Neural cell (in vitro differentiated cells): Measurements from ENCODE around the gene EIF3I. TPM values are rescaled to one million over a fixed set of nuclear protein-coding genes. Genes with fewer than 3 reads are reported as not detected.

Experiments
- H2AFZ ChIP-seq: fragments of 200-600, 300-800 bp; sonication (generic), shearing (Covaris generic); 2 replicates; pipeline ENCODE4 v1.6.0; 2014; ENCODE audit warnings: low read depth, mild to moderate bottlenecking, antibody characterized with exemption, low read length, moderate library complexity
- H3F3A ChIP-seq: fragments of 200-600 bp; shearing (Covaris generic); 2 replicates; pipeline ENCODE4 v1.6.1; 2016; ENCODE audit warnings: mild to moderate bottlenecking, moderate library complexity, mixed read lengths, antibody characterized with exemption, low read length; ENCODE audit not compliant: insufficient read depth, poor library complexity, severe bottlenecking
- H3K27ac ChIP-seq: fragments of 200-600, 300-800 bp; sonication (generic), shearing (Covaris generic); 2 replicates; pipeline ENCODE4 v1.5.1; 2014; ENCODE audit warnings: mild to moderate bottlenecking, low read length, moderate library complexity
- H3K27me3 ChIP-seq: fragments of 300-800, 200-600 bp; sonication (generic), shearing (Covaris generic); 2 replicates; pipeline ENCODE4 v1.6.0; 2014; ENCODE audit warnings: mild to moderate bottlenecking, low read depth, low read length, moderate library complexity; ENCODE audit not compliant: insufficient read depth
- H3K36me3 ChIP-seq: fragments of 300-800, 200-600 bp; sonication (generic), shearing (Covaris generic); 2 replicates; pipeline ENCODE4 v1.5.1; 2014; ENCODE audit warnings: mild to moderate bottlenecking, antibody characterized with exemption, low read length, moderate library complexity; ENCODE audit not compliant: insufficient read depth
- H3K4me2 ChIP-seq: fragments of 300-800, 200-600 bp; sonication (generic), shearing (Covaris generic); 2 replicates; pipeline ENCODE4 v1.6.0; 2014; ENCODE audit warnings: mild to moderate bottlenecking, low read length
- H3K4me3 ChIP-seq: fragments of 300-800, 200-600 bp; sonication (generic), shearing (Covaris generic); 2 replicates; pipeline ENCODE4 v1.5.1; 2014; ENCODE audit warnings: mild to moderate bottlenecking, low read length, moderate library complexity
- H3K79me2 ChIP-seq: fragments of 200-600 bp; shearing (Covaris generic); replicated peaks from 2 replicates; pipeline ENCODE4 v1.6.0; 2014; ENCODE audit warnings: mild to moderate bottlenecking, low read length, moderate library complexity; ENCODE audit not compliant: insufficient read depth
- H3K9ac ChIP-seq: fragments of 300-800, 200-600 bp; sonication (generic), shearing (Covaris generic); 2 replicates; pipeline ENCODE4 v1.6.1; 2016; ENCODE audit warnings: mild to moderate bottlenecking, low read length, mixed read lengths
- H3K9me2 ChIP-seq: fragments of 200-600 bp; shearing (Covaris generic); 2 replicates; pipeline ENCODE4 v1.6.1; 2016; ENCODE audit warnings: mild to moderate bottlenecking, low read length, mixed read lengths; ENCODE audit not compliant: insufficient read depth
- H3K9me3 ChIP-seq: fragments of 200-600, 300-800 bp; sonication (generic), shearing (Covaris generic); 2 replicates; pipeline ENCODE4 v1.6.1; 2016; ENCODE audit warnings: mild to moderate bottlenecking, mixed run types, low read length, moderate library complexity, mixed read lengths
- H4K20me1 ChIP-seq: fragments of 200-600 bp; shearing (Covaris generic); 2 replicates; pipeline ENCODE4 v1.6.1; 2016; ENCODE audit warnings: mild to moderate bottlenecking, mixed run types; ENCODE audit not compliant: insufficient read depth
- EP300 ChIP-seq: fragments of 450-650 bp; conservative IDR thresholded peaks from 2 replicates; pipeline ENCODE4 v1.6.1; 2014; ENCODE audit warnings: antibody characterized with exemption, mild to moderate bottlenecking, moderate library complexity; ENCODE audit not compliant: poor library complexity, severe bottlenecking
- EZH2 ChIP-seq: fragments of 200-600, 300-800 bp; shearing (Covaris generic), sonication (generic); IDR thresholded peaks from 2 replicates; pipeline ENCODE4 v1.6.1; 2014; ENCODE audit warnings: antibody characterized with exemption, low read length, borderline replicate concordance, mild to moderate bottlenecking; ENCODE audit not compliant: insufficient read depth, poor library complexity, severe bottlenecking
- MXI1 ChIP-seq: fragments of 450-650 bp; conservative IDR thresholded peaks from 2 replicates; pipeline ENCODE4 v1.6.1; 2014; ENCODE audit warnings: antibody characterized with exemption, mild to moderate bottlenecking; ENCODE audit not compliant: poor library complexity, severe bottlenecking
- POLR2AphosphoS5 ChIP-seq: IDR thresholded peaks from 2 replicates; pipeline ENCODE4 v1.6.1; 2012
- RAD21 ChIP-seq: fragments of 450-650 bp; conservative IDR thresholded peaks from 2 replicates; pipeline ENCODE4 v1.6.1; 2014; ENCODE audit warnings: antibody characterized with exemption, mild to moderate bottlenecking, moderate library complexity
- SMC3 ChIP-seq: fragments of 450-650 bp; conservative IDR thresholded peaks from 2 replicates; pipeline ENCODE4 v1.6.1; 2014; ENCODE audit warnings: antibody characterized with exemption, mild to moderate bottlenecking, moderate library complexity; ENCODE audit not compliant: poor library complexity
- TAF1 ChIP-seq: IDR thresholded peaks from 2 replicates; pipeline ENCODE4 v1.6.1; 2012; ENCODE audit warnings: low read depth
- polyA plus RNA-seq: library from polyadenylated mRNA; depleted of rRNA; stranded (reverse); fragments of >200 nt; gene quantifications from 2 replicates; pipeline ENCODE4 v1.2.3, GENCODE V29; 2014
- TF ChIP-seq, protein P1 (sequence below): IDR thresholded peaks from 2 replicates; pipeline ENCODE4 v1.6.1; 2012; ENCODE audit warnings: borderline replicate concordance
- TF ChIP-seq, protein P2 (sequence below): fragments of 450-650 bp; IDR thresholded peaks from 2 replicates; pipeline ENCODE4 v1.5.1; 2014; ENCODE audit warnings: antibody characterized with exemption, mild to moderate bottlenecking, moderate library complexity; ENCODE audit not compliant: poor library complexity, severe bottlenecking

Gene EIF3I
- polyA plus RNA-seq, 1 donor from 2014 or later = 158 TPM

DNA sequence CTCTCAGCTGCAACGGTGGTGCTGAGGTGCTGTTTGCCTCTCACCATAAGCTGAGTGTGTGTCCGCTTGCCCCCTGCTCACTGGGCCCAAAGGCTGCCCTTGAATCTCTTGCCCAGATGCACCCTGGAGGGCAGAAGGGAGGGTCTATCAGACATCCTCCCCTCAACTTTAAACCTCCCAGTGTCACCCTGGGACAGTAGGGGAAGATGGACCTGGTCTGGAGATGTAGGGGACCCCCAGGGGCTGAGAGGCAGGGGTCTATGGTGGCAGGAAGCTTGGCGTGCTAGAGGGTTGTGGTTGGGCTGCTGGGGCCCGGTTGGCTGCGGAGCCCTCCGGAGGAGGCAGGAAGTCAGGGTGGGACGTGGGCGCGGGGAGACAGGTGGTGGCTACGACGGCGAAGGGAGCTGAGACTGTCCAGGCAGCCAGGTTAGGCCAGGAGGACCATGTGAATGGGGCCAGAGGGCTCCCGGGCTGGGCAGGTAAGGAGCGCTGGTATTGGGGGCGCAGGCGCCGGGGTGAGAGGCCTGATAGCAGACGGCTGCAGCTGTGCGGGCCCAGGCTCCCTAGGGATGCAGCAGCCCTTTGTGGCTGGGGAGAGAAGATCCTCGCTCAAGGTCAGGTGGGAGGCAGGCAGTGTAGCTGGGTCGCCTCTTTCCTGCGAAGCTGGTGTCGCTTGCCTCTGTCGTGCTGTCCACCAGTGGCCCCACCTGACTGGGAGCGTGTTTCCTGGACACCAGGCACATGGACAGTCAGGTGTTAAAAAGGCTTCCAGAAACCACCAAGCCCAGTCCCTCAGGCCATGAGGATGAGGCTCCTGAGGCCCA lies 28.9 kb downstream of the EIF3I start, which contains the start of gene LCK:
Gene LCK, plus strand, starts transcription at position 373 of the 824 bp plus-strand sequence. CDS start 23,065 bp downstream, outside the sequence.
- Histone ChIP-seq H3K27me3 (no peaks in the 10 kb centered on the region), H4K20me1 (no peaks in the 10 kb centered on the region), H3K27ac (no peak within 1 kb of the TSS), H3K9me3 (no peaks in the 10 kb centered on the region), H3F3A (no peaks in the 10 kb centered on the region), H3K4me2 (no peak within 1 kb of the TSS), H3K79me2 (no peaks in the 10 kb centered on the region), H3K9me2 (no peaks in the 10 kb centered on the region), H2AFZ (no peak within 1 kb of the TSS), H3K36me3 (no peaks in the 10 kb centered on the region), H3K4me3 (no peak within 1 kb of the TSS), H3K9ac (no peak within 1 kb of the TSS)
- TF ChIP-seq POLR2AphosphoS5 = no peak
- TF ChIP-seq MXI1 = no peak
- TF ChIP-seq, protein P1, sequence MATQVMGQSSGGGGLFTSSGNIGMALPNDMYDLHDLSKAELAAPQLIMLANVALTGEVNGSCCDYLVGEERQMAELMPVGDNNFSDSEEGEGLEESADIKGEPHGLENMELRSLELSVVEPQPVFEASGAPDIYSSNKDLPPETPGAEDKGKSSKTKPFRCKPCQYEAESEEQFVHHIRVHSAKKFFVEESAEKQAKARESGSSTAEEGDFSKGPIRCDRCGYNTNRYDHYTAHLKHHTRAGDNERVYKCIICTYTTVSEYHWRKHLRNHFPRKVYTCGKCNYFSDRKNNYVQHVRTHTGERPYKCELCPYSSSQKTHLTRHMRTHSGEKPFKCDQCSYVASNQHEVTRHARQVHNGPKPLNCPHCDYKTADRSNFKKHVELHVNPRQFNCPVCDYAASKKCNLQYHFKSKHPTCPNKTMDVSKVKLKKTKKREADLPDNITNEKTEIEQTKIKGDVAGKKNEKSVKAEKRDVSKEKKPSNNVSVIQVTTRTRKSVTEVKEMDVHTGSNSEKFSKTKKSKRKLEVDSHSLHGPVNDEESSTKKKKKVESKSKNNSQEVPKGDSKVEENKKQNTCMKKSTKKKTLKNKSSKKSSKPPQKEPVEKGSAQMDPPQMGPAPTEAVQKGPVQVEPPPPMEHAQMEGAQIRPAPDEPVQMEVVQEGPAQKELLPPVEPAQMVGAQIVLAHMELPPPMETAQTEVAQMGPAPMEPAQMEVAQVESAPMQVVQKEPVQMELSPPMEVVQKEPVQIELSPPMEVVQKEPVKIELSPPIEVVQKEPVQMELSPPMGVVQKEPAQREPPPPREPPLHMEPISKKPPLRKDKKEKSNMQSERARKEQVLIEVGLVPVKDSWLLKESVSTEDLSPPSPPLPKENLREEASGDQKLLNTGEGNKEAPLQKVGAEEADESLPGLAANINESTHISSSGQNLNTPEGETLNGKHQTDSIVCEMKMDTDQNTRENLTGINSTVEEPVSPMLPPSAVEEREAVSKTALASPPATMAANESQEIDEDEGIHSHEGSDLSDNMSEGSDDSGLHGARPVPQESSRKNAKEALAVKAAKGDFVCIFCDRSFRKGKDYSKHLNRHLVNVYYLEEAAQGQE = no peak
- no peak for TF ChIP-seq TAF1
- no peak for TF ChIP-seq EP300
- TF ChIP-seq SMC3 = no peak
- TF ChIP-seq RAD21 = no peak
- TF ChIP-seq EZH2 = no peak
- TF ChIP-seq, protein P2, sequence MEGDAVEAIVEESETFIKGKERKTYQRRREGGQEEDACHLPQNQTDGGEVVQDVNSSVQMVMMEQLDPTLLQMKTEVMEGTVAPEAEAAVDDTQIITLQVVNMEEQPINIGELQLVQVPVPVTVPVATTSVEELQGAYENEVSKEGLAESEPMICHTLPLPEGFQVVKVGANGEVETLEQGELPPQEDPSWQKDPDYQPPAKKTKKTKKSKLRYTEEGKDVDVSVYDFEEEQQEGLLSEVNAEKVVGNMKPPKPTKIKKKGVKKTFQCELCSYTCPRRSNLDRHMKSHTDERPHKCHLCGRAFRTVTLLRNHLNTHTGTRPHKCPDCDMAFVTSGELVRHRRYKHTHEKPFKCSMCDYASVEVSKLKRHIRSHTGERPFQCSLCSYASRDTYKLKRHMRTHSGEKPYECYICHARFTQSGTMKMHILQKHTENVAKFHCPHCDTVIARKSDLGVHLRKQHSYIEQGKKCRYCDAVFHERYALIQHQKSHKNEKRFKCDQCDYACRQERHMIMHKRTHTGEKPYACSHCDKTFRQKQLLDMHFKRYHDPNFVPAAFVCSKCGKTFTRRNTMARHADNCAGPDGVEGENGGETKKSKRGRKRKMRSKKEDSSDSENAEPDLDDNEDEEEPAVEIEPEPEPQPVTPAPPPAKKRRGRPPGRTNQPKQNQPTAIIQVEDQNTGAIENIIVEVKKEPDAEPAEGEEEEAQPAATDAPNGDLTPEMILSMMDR = no peak

DNA sequence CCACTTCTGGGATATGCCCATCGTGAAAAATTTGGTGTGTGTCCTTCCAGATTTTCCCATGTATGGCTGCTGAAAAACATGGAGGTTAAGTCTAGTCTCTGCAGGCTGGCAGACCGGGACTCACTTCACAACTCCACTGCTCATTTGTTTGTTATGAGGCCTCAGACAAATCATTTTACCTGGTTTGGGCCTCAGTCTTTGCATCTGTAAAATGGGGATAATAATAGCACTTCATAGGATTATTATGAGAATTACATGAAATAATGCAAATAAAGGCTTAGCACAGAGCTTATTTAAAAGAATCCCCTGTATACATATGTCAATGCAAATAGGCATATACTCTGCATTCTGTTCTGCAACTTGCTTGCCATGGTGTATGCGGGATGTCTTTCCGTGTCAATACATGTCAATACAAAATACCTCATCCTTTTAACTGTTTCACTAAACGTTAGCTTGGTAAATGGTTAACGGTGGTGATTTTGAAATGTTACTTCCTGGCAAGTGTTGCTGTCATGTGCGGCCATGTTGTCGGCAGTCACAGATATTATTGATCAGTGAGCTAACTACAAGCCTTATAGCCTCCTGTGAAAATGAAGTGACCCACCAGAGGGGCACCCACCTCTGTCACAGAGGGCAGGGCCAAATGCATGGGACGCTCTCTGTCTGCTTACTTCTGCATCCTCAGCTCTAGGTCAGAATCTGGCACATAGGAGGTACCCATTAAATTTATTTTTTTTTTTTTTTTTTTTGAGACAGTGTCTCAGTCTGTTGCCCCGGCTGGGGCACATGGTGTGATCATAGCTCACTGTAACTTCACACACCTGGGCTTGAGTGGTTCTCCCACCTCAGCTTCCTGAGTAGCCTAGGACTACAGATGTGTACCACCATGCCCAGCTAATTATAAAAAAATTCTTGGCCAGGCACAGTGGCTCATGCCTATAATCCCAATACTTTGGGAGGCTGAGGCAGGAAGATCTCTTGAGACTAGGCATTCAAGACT lies 33.2 kb downstream of the EIF3I start:
- H3K9me2 ChIP-seq = no peaks in the 10 kb centered on the region

More for the DNA sequence above, 33.2 kb downstream of the EIF3I start:
- Histone ChIP-seq H3K27me3 (no peaks in the 10 kb centered on the region), H3F3A (no peaks in the 10 kb centered on the region), H4K20me1 (no peaks in the 10 kb centered on the region), H3K27ac (no peak overlapping the region), H3K9ac (no peak overlapping the region), H3K4me2 (no peak overlapping the region), H3K9me3 (no peaks in the 10 kb centered on the region), H3K4me3 (no peak overlapping the region), H2AFZ (no peak overlapping the region), H3K79me2 (no peaks in the 10 kb centered on the region), H3K36me3 (no peaks in the 10 kb centered on the region)
- no peak for TF ChIP-seq SMC3
- no peak for TF ChIP-seq EP300
- no peak for TF ChIP-seq POLR2AphosphoS5
- TF ChIP-seq, protein P2 = no peak
- no peak for TF ChIP-seq MXI1
- no peak for TF ChIP-seq TAF1
- TF ChIP-seq, protein P1 = no peak
- TF ChIP-seq EZH2 = no peak
- no peak for TF ChIP-seq RAD21
